H1 (cell line): ENCODE results near the gene KMT2E. TPM values are rescaled to one million over a fixed set of nuclear protein-coding genes. Genes with fewer than 3 reads are reported as not detected.

Source experiments
- CTCF ChIA-PET: fragments of 300-600 bp; sonication (Branson Sonifier 250); formaldehyde crosslinking; loops from one replicate; lab custom pipeline; 2021; ENCODE audit not compliant: partially characterized antibody; lab: Charles Lee
- POLR2A ChIA-PET: fragments of 300-600 bp; sonication (Branson Sonifier 250); formaldehyde crosslinking; loops from one replicate; lab custom pipeline; 2021; ENCODE audit warnings: inconsistent platforms; ENCODE audit not compliant: partially characterized antibody; lab: Charles Lee
- DNase-seq, 2 experiments: peaks; one replicate each; pipeline versions ENCODE4 v3.0.0 to v3.0.0-alpha.2; 2010 to 2022; ENCODE audit warnings: low spot score in 2 of 2, low read depth in 1 of 2, mixed read lengths in 1 of 2
- FAIRE-seq: peaks from 2 replicates; lab custom pipeline; 2011; peaks lifted over from hg19 to GRCh38; lab: Jason Lieb, UNC
- H2AFZ ChIP-seq: 2 replicates; pipeline ENCODE4 v1.8.1; 2012; ENCODE audit warnings: low read length, inconsistent platforms
- H2AK5ac ChIP-seq: 2 replicates; pipeline ENCODE4 v1.6.1; 2013; ENCODE audit warnings: low read depth, low read length
- H2BK120ac ChIP-seq: replicated peaks from 2 replicates; pipeline ENCODE3; 2013; ENCODE audit warnings: low read depth, low read length, inconsistent platforms
- H2BK12ac ChIP-seq: 2 replicates; pipeline ENCODE4 v1.6.1; 2013; ENCODE audit warnings: low read depth, low read length
- H2BK15ac ChIP-seq: 2 replicates; pipeline ENCODE4 v1.6.1; 2013; ENCODE audit warnings: low read length
- H2BK20ac ChIP-seq: 2 replicates; pipeline ENCODE4 v1.6.1; 2013; ENCODE audit warnings: low read length
- H2BK5ac ChIP-seq: 2 replicates; pipeline ENCODE4 v1.6.1; 2013; ENCODE audit warnings: low read depth, low read length
- H3K14ac ChIP-seq: 2 replicates; pipeline ENCODE4 v1.6.1; 2013; ENCODE audit warnings: inconsistent platforms; ENCODE audit not compliant: insufficient read length
- H3K18ac ChIP-seq: 2 replicates; pipeline ENCODE4 v1.6.1; 2013; ENCODE audit warnings: low read length; ENCODE audit errors: extremely low read depth
- H3K23ac ChIP-seq: 2 replicates; pipeline ENCODE4 v1.6.1; 2013; ENCODE audit warnings: inconsistent platforms; ENCODE audit not compliant: insufficient read length
- H3K23me2 ChIP-seq: 2 replicates; pipeline ENCODE4 v1.6.1; 2013; ENCODE audit warnings: low read depth, low read length
- H3K27ac ChIP-seq: 2 replicates; pipeline ENCODE4 v1.6.1; 2011; ENCODE audit warnings: low read depth, low read length, inconsistent platforms
- H3K27me3 ChIP-seq, 4 experiments: replicated peaks in 1 of 4; 1 replicate in 1 of 4; 2 replicates in 3 of 4; pipeline versions ENCODE4 v1.6.1 to v1.8.1; 2011 to 2013; ENCODE audit warnings: low read length in 3 of 4, mild to moderate bottlenecking in 3 of 4, inconsistent platforms in 2 of 4, mixed read lengths in 2 of 4, moderate library complexity in 1 of 4; ENCODE audit not compliant: control insufficient read depth in 3 of 4, insufficient read depth in 3 of 4; ENCODE audit errors: extremely low read depth in 1 of 4
- H3K36me3 ChIP-seq, 4 experiments: 2 replicates each; pipeline versions ENCODE4 v1.6.1 to v1.8.1; 2011 to 2013; ENCODE audit warnings: mild to moderate bottlenecking in 4 of 4, low read length in 3 of 4, moderate library complexity in 2 of 4, control low read depth in 1 of 4, inconsistent platforms in 1 of 4; ENCODE audit not compliant: insufficient read depth in 4 of 4, control insufficient read depth in 2 of 4
- H3K4ac ChIP-seq: replicated peaks from 2 replicates; pipeline ENCODE3; 2013; ENCODE audit warnings: low read length, low read depth, mixed read lengths, inconsistent platforms; ENCODE audit not compliant: insufficient read length
- H3K4me1 ChIP-seq, 4 experiments: replicated peaks in 1 of 4; 1 replicate in 1 of 4; 2 replicates in 3 of 4; pipeline versions ENCODE4 v1.6.1 to v1.8.1; 2011 to 2013; ENCODE audit warnings: low read length in 3 of 4, inconsistent platforms in 2 of 4, mixed read lengths in 1 of 4; ENCODE audit not compliant: insufficient read depth in 4 of 4, control insufficient read depth in 3 of 4
- H3K4me2 ChIP-seq, 2 experiments: 2 replicates each; pipeline versions ENCODE4 v1.6.1 to v1.8.1; 2011 to 2013; ENCODE audit warnings: low read depth in 2 of 2, low read length in 2 of 2, control low read depth in 1 of 2, inconsistent platforms in 1 of 2, mild to moderate bottlenecking in 1 of 2; ENCODE audit not compliant: insufficient read depth in 1 of 2
- H3K4me3 ChIP-seq, 4 experiments: fragments of 200-600, 300-600 bp in 1 of 4; sonication (generic), shearing (Covaris generic), sonication (Bioruptor Twin) in 1 of 4; 2 replicates each; pipeline versions ENCODE4 v1.5.1 to v1.8.1; 2011 to 2016; ENCODE audit warnings: low read length in 4 of 4, low read depth in 3 of 4, control low read depth in 2 of 4, inconsistent platforms in 2 of 4, mild to moderate bottlenecking in 2 of 4, mixed read lengths in 1 of 4, moderate library complexity in 1 of 4; ENCODE audit not compliant: insufficient read depth in 2 of 4; ENCODE audit errors: extremely low read depth in 1 of 4
- H3K56ac ChIP-seq: replicated peaks from 2 replicates; pipeline ENCODE3; 2013; ENCODE audit warnings: low read depth, mild to moderate bottlenecking, mixed read lengths, low read length, inconsistent platforms; ENCODE audit not compliant: insufficient read length
- H3K79me1 ChIP-seq: 2 replicates; pipeline ENCODE4 v1.6.1; 2013; ENCODE audit warnings: low read depth, low read length, control low read depth
- H3K79me2 ChIP-seq, 2 experiments: 2 replicates each; pipeline versions ENCODE4 v1.6.1 to v1.8.1; 2012 to 2013; ENCODE audit warnings: low read length in 2 of 2, mild to moderate bottlenecking in 2 of 2, inconsistent platforms in 1 of 2; ENCODE audit not compliant: insufficient read depth in 2 of 2, control insufficient read depth in 1 of 2
- H3K9ac ChIP-seq, 4 experiments: replicated peaks in 1 of 4; 1 replicate in 1 of 4; 2 replicates in 3 of 4; pipeline versions ENCODE4 v1.6.1 to v1.8.1; 2011 to 2013; ENCODE audit warnings: low read depth in 3 of 4, low read length in 3 of 4, control low read depth in 2 of 4, mild to moderate bottlenecking in 2 of 4, moderate library complexity in 2 of 4, inconsistent platforms in 1 of 4; ENCODE audit errors: extremely low read depth in 1 of 4
- H3K9me3 ChIP-seq, 2 experiments: 2 replicates each; pipeline versions ENCODE4 v1.6.1 to v1.8.1; 2012 to 2013; ENCODE audit warnings: mild to moderate bottlenecking in 2 of 2, moderate library complexity in 2 of 2, control low read depth in 1 of 2, inconsistent platforms in 1 of 2, low read depth in 1 of 2, low read length in 1 of 2, mixed read lengths in 1 of 2; ENCODE audit not compliant: insufficient read depth in 2 of 2
- H4K20me1 ChIP-seq, 2 experiments: replicated peaks in 1 of 2; 2 replicates each; pipeline versions ENCODE3 to v1.8.1; 2011 to 2013; ENCODE audit warnings: inconsistent platforms in 2 of 2, low read length in 2 of 2, mild to moderate bottlenecking in 1 of 2; ENCODE audit not compliant: insufficient read depth in 2 of 2, control insufficient read depth in 1 of 2
- H4K5ac ChIP-seq: 2 replicates; pipeline ENCODE4 v1.6.1; 2013; ENCODE audit warnings: low read length, low read depth, mixed read lengths, inconsistent platforms; ENCODE audit not compliant: insufficient read length
- H4K8ac ChIP-seq: 2 replicates; pipeline ENCODE4 v1.8.0; 2013; ENCODE audit warnings: mild to moderate bottlenecking, moderate library complexity, low read length, inconsistent platforms; ENCODE audit not compliant: insufficient read depth; ENCODE audit errors: extremely low read depth
- H4K91ac ChIP-seq: replicated peaks from 2 replicates; pipeline ENCODE3; 2013; ENCODE audit warnings: low read length, mixed read lengths, inconsistent platforms; ENCODE audit not compliant: insufficient read length
- BACH1 ChIP-seq: IDR thresholded peaks from 2 replicates; pipeline ENCODE4 v1.6.1; 2012; ENCODE audit warnings: low read length, improper control_type of control experiment
- CHD2 ChIP-seq: IDR thresholded peaks from 2 replicates; pipeline ENCODE4 v1.6.1; 2012; ENCODE audit warnings: low read length, improper control_type of control experiment
- MAX ChIP-seq: IDR thresholded peaks from 2 replicates; pipeline ENCODE4 v1.6.1; 2012; ENCODE audit warnings: inconsistent platforms
- PHF8 ChIP-seq: fragments of 200-600 bp; sonication (generic); conservative IDR thresholded peaks from 2 replicates; pipeline ENCODE4 v1.7.1; 2012; ENCODE audit warnings: low read depth, mild to moderate bottlenecking, inconsistent platforms, low read length, moderate library complexity
- whole genome bisulfite sequencing, 2 experiments: shearing (Covaris generic) in 1 of 2; methylation state at CpG; one replicate each; pipeline versions ENCODE4 v1.1.6 to v1.1.7; 2013 to 2015; ENCODE audit warnings: low lambda C conversion rate in 2 of 2, mixed read lengths in 2 of 2, inconsistent platforms in 1 of 2, low coverage in 1 of 2, missing lambda C conversion rate in 1 of 2; ENCODE audit not compliant: insufficient replicate concordance in 2 of 2, insufficient coverage in 1 of 2, insufficient read length in 1 of 2; ENCODE audit errors: extremely low coverage in 1 of 2, missing lambda C conversion rate in 1 of 2; 5-methylcytosine and 5-hydroxymethylcytosine counted together
- polyA plus RNA-seq, 7 experiments: library from polyadenylated mRNA; depleted of rRNA in 3 of 7; stranded (reverse) in 5 of 7; unstranded in 2 of 7; fragments of >200 nt in 5 of 7; fragments of 200-250 nt in 2 of 7; gene quantifications; 1 replicate in 5 of 7; 2 replicates in 1 of 7; 4 replicates in 1 of 7; pipeline versions ENCODE4 v1.2.1 to v1.2.3, GENCODE V29; 2011 to 2013; ENCODE audit warnings: missing spikeins in 2 of 7, mixed read lengths in 2 of 7
- total RNA-seq: library from RNA; stranded (reverse); fragmentation: NEBNext Ultra II Directional; extraction: Animal tissue kit (Norgen Biotek cat#: 25700); gene quantifications from 2 replicates; pipeline ENCODE4 v1.2.1, GENCODE V29; 2021

Gene KMT2E
- total and polyA plus RNA-seq, 2 of the 8 experiments (the other 6 are each of a cell fraction or from before 2014, with no cell fraction given), result 10.9 to 45.0 TPM

DNA sequence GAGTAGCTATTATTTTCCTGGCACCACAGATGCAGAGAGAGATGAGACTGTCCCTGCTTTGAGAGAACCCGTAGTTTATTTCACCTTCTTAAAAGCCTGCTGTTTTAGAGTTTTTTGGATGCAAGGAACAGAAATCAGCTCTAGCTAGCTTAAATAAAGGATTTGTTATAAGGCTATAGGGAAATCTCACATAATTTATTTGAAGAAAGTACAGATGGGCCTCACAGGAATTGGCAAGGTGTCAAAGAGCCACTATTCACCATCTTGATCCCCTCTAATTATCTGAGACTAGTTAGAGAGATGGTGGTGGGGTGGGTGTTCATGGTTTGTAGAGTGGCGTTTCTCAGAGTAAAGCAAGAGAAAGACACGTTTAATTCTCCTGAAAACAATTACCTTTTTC is 7.3 kb downstream of the KMT2E start:
- H3K79me1 ChIP-seq, result no peaks in the 10 kb centered on the region
- no peak overlapping the region for H3K56ac ChIP-seq
- no peak overlapping the region for H3K4me2 ChIP-seq
- no peak overlapping the region for H3K4ac ChIP-seq
- H3K9me3 ChIP-seq, result no peaks in the 10 kb centered on the region
- H2BK120ac ChIP-seq, result no peak overlapping the region
- no peak overlapping the region for H3K18ac ChIP-seq
- H3K14ac ChIP-seq, result no peak overlapping the region
- peaks cover 13 to 21% of the 10 kb centered on the region in 2 experiments for H4K20me1 ChIP-seq
- no peak for TF ChIP-seq CHD2
- no peak for TF ChIP-seq BACH1
- no peak for TF ChIP-seq PHF8
- no peak for TF ChIP-seq MAX
- no peak overlapping the region for H4K8ac ChIP-seq
- no peaks in the 10 kb centered on the region for H3K36me3 ChIP-seq
- no peak overlapping the region for H4K5ac ChIP-seq
- no peak overlapping the region for H2BK15ac ChIP-seq
- no peak for FAIRE-seq
- DNase-seq, result no peak
- H3K27ac ChIP-seq, result no peak overlapping the region
- peaks cover 0 to 1% (median 0%) of the 10 kb centered on the region in 4 experiments; a peak in 1 of 7 replicates for H3K27me3 ChIP-seq
- H4K91ac ChIP-seq, result no peak overlapping the region
- no peak overlapping the region for H2AK5ac ChIP-seq
- no peak overlapping the region for H2BK12ac ChIP-seq
- no peak overlapping the region for H3K4me3 ChIP-seq
- ChIA-PET POLR2A (interaction anchor here (0.5 to 1.2 kb wide), 3 partner anchors 9 to 14 kb away, joined by 3 to 5 read pairs (median 3); no protein-coding TSS in a partner anchor), CTCF (no interaction called here)
- no peak overlapping the region for H2BK5ac ChIP-seq
- H3K23me2 ChIP-seq, result no peaks in the 10 kb centered on the region
- H2AFZ ChIP-seq, result no peak overlapping the region
- no peak overlapping the region for H3K23ac ChIP-seq
- peaks cover 21 to 100% of the 10 kb centered on the region in 2 experiments for H3K79me2 ChIP-seq
- H3K4me1 ChIP-seq, result peaks cover 0 to 8% (median 0%) of the 10 kb centered on the region in 4 experiments; a peak in 1 of 7 replicates
- 88% methylated on average over 3 of the region's 3 CpGs; no CpG with 5 or more reads in 1 of the 2 experiments for WGBS, 2 experiments
- no peak overlapping the region for H2BK20ac ChIP-seq
- H3K9ac ChIP-seq, result no peak overlapping the region
